VCaP (cell line): ENCODE results near the gene HAPLN2.
A peak's percentile ranks its signal among the peaks of the same experiment; 100 is the strongest.

Experiments
- H3K27ac ChIP-seq: fragments of 450-650 bp; 2 replicates; pipeline ENCODE4 v1.5.1; 2017
- TF ChIP-seq, protein P1 (sequence below): fragments of 450-650 bp; conservative IDR thresholded peaks from 2 replicates; pipeline ENCODE4 v1.5.1; 2017; ENCODE audit warnings: mild to moderate bottlenecking, moderate library complexity

HAPLN2 gene

GRCh38 chr1:156657741-156658319 is 38.6 kb downstream of the HAPLN2 start:
- TF ChIP-seq, protein P1, sequence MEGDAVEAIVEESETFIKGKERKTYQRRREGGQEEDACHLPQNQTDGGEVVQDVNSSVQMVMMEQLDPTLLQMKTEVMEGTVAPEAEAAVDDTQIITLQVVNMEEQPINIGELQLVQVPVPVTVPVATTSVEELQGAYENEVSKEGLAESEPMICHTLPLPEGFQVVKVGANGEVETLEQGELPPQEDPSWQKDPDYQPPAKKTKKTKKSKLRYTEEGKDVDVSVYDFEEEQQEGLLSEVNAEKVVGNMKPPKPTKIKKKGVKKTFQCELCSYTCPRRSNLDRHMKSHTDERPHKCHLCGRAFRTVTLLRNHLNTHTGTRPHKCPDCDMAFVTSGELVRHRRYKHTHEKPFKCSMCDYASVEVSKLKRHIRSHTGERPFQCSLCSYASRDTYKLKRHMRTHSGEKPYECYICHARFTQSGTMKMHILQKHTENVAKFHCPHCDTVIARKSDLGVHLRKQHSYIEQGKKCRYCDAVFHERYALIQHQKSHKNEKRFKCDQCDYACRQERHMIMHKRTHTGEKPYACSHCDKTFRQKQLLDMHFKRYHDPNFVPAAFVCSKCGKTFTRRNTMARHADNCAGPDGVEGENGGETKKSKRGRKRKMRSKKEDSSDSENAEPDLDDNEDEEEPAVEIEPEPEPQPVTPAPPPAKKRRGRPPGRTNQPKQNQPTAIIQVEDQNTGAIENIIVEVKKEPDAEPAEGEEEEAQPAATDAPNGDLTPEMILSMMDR: peak; percentile 7
- no peak overlapping the region for H3K27ac ChIP-seq

DNA sequence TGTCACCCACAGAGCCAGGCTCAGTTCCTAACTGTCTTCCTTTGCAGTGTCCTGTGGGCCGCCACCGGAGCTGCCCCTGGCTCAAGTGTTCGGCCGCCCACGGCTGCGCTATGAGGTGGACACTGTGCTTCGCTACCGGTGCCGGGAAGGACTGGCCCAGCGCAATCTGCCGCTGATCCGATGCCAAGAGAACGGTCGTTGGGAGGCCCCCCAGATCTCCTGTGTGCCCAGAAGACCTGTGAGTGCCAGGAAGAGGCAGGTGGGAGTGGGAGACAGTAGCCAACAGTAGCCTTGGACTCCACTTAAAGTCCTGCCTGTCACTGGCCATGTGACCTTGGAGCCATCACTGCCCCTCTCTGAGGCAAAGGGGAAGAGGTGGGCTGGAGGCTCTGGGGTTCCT is 39.3 kb downstream of the HAPLN2 start:
- TF ChIP-seq, protein P1: no peak
- no peak overlapping the region for H3K27ac ChIP-seq

DNA sequence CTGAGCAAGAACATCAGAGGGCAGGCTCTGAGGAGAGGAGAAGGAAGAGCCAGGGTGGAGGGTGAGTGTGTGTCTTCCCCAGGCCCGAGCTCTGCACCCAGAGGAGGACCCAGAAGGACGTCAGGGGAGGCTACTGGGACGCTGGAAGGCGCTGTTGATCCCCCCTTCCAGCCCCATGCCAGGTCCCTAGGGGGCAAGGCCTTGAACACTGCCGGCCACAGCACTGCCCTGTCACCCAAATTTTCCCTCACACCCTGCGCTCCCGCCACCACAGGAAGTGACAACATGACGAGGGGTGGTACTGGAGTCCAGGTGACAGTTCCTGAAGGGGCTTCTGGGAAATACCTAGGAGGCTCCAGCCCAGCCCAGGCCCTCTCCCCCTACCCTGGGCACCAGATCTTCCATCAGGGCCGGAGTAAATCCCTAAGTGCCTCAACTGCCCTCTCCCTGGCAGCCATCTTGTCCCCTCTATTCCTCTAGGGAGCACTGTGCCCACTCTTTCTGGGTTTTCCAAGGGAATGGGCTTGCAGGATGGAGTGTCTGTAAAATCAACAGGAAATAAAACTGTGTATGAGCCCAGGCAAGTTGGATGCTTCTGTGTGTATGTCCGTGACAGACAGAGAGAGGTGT is 39.8 kb downstream of the HAPLN2 start:
- H3K27ac ChIP-seq: no peak overlapping the region
- TF ChIP-seq, protein P1: no peak

DNA sequence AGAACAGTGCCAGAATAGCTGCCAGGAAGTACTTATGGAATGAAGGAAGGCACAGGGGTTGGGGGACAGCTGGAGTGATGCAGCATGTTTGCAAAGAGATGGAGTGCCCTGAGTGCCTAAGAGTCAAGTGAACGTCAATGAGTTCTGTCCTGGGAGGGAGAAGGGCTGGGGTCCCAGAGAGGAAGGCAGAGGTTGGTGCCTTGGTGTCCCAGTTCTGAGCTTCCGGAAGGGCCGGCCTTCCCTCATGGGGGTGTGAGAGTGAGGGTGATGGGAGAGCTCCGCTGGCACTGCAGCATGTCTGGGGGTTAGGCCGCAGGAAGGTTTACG is 40.4 kb downstream of the HAPLN2 start:
- peak overlapping the region; percentile 42; the same call in 1 of the 2 replicates for H3K27ac ChIP-seq
- TF ChIP-seq, protein P1: 0 out of 2 replicates have a peak, but pooled peaks have one; percentile 28

DNA sequence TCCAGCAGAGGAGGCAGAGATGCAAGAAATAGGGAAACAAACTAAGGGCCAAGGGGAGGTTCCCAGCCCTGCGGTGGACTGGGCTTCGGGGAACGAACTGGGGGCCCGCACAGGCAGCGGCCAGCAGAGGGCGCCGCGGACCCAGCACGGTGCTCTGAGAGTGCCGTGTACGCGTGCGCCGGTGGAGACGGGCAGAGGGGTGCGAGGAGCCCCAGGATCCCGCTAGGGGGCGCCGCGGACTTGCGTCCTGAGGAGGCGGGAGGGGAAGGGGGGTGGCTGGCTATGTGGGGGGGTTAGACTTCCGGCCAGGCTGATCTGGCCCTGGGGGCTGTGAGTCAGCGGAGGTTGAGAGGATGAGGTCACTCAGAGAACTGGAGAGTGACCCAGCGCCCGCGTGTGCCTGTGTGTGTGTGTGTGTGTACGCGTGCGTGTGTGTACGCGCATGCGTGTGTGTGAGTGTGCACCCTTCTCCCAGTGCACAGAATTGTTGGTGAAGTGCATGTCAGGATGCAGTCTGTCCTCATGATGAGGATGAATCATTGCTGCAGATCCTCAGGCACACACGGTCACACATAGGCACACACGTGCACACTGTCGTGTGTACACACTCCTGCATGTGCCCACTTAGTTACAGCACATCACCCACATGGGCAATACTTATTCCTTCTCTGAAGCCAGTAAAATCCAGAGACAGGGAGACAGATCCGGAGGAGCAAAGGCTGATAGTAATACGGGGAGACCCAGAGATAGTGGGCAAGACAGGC is 41.0 kb downstream of the HAPLN2 start:
- TF ChIP-seq, protein P1: peak; percentile 99
- H3K27ac ChIP-seq: peak overlapping the region; percentile 42

DNA sequence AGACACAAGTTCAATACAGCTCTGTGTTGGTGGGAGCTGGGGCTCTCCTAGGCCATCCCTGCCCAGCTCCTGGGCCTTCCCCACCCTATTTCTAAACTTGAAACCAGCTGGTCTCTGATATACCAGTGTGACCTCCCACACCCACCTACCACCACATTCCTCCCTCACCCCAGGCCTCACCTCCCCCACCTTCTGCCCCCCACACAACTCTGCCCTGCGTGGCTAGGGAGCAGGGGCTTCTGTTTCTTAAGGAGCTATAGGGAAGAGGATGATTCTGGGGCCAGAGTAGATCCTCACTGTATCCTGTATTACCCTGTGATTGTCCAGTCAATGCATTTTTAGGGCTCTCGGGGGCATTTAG is 41.5 kb downstream of the HAPLN2 start:
- peak overlapping the region; percentile 42 for H3K27ac ChIP-seq
- TF ChIP-seq, protein P1: no peak

DNA sequence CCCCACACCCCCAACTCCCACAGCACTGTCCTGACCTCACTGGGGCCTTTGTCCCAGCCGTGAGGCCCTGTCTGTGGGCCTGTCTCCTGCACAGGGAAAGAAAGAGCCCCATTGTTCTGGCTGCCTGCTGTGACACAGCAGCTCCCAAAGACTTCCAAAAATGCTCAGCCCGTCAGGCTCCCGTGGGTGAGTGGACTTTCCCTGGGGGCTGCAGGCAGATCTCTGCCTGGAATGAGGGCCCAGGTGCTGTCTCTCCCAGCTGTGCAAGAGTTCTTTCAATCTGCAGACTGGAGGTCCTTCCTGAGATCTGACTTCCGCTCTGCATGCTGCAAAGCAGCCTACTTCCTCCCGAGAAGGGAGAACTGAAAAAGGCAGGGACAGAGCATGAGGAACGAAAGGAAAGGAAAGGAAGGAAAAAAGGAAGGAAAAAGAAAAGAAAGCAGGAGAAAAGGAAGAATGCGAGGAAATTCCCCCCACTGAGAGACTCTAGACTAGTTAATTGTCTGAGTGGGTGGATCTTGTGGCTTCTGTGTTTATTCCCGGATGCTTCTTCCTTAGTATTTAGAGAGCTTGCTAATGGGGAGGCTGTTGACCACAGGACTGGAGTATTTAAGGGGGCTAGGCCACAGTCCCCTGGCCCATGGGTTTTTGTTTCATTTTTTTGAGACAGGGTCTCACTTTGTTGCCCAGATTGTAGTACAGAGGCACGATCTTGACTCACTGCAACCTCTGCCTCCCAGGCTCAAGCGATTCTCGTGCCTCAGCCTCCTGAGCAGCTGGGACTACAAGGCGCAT is 43.0 kb downstream of the HAPLN2 start:
- TF ChIP-seq, protein P1: no peak
- no peak overlapping the region for H3K27ac ChIP-seq
